Mucosa of descending colon (tissue), 3 donors: ENCODE results near the gene GOSR1. TPM values are rescaled to one million over a fixed set of nuclear protein-coding genes. Genes with fewer than 3 reads are reported as not detected.
"Not testable (repeated sequence)": the region's sequence is repeated elsewhere in the genome, so short reads cannot be mapped to it uniquely, and the experiment has no call there.

Source experiments
- ATAC-seq: fragments of 200-7000 bp; cut with Tn5 transposase; one replicate; pipeline ENCODE4 v1.9.1; 2020; ENCODE audit warnings: mild to moderate bottlenecking, moderate library complexity
- DNase-seq, 3 donors: peaks; one replicate each; pipeline ENCODE4 v3.0.0-alpha.2; 2020
- H3K36me3 ChIP-seq: fragments of 200-600 bp; one replicate; pipeline ENCODE4 v1.8.0; 2021; ENCODE audit warnings: low read depth, mild to moderate bottlenecking
- H3K4me1 ChIP-seq: fragments of 200-600 bp; one replicate; pipeline ENCODE4 v1.8.0; 2021; ENCODE audit warnings: low read depth, mild to moderate bottlenecking
- H3K4me3 ChIP-seq: fragments of 200-600 bp; one replicate; pipeline ENCODE4 v1.8.0; 2021; ENCODE audit warnings: mild to moderate bottlenecking
- H3K9me3 ChIP-seq: fragments of 200-600 bp; one replicate; pipeline ENCODE4 v1.8.0; 2021; ENCODE audit warnings: mild to moderate bottlenecking
- CTCF ChIP-seq: fragments of 200-600 bp; IDR thresholded peaks from one replicate; pipeline ENCODE4 v1.8.0; 2022; ENCODE audit warnings: antibody characterized with exemption, mild to moderate bottlenecking
- intact Hi-C, 2 donors: fragments of 100-400 bp; cut with DNase I in 1 of 2; cut with micrococcal nuclease in 1 of 2; formaldehyde crosslinking; loops; one replicate each; pipeline versions ENCODE4 v1.11.0 to v1.11.1; 2022; cut with DNase I, micrococcal nuclease
- total RNA-seq, 3 donors: library from RNA; stranded (reverse); fragmentation: NEBNext Ultra II Directional in 2 of 3; extraction: Animal tissue kit (Norgen Biotek cat#: 25700) in 2 of 3; gene quantifications; one replicate each; pipeline versions ENCODE4 v1.2.1 to v1.2.4, GENCODE V29; 2021 to 2023
- donor health status: DM: no; HTN: no; CAD: no; lungs with moderate emphysema.
- donor health status: DM: no; HTN: no; CAD: no.
- donor health status: DM: no; HTN: yes; CAD: no.

Gene GOSR1
- total RNA-seq, 3 donors from 2014 or later, result 52.6 to 55.7 (median 53.1) TPM

- no peak for ATAC-seq
- intact Hi-C loops, result no loop called here
- H3K9me3 ChIP-seq, result no peaks in the 10 kb centered on the region
- no peaks in the 10 kb centered on the region for H3K4me1 ChIP-seq
- no peak for DNase-seq
- TF ChIP-seq CTCF, result no peak
- no peak overlapping the region for H3K4me3 ChIP-seq
- no peaks in the 10 kb centered on the region for H3K36me3 ChIP-seq
Observed at GRCh38 chr17:30547778-30548573, 70.8 kb downstream of the GOSR1 start.

GRCh38 chr17:30549181-30549580, 72.0 kb downstream of the GOSR1 start:
- DNase-seq, ATAC-seq, H3K36me3 ChIP-seq: not testable (repeated sequence)

GRCh38 chr17:30549864-30550511, 72.8 kb downstream of the GOSR1 start:
- no peak for ATAC-seq
- Histone ChIP-seq H3K4me1 (no peaks in the 10 kb centered on the region), H3K4me3 (no peak overlapping the region), H3K9me3 (no peaks in the 10 kb centered on the region), H3K36me3 (no peaks in the 10 kb centered on the region)
- intact Hi-C loops, result no loop called here
- TF ChIP-seq CTCF, result no peak
- DNase-seq, result no peak

More at GRCh38 chr17:30549181-30549580, 72.0 kb downstream of the GOSR1 start:
- H3K9me3 ChIP-seq, H3K4me1 ChIP-seq, intact Hi-C loops, H3K4me3 ChIP-seq: not testable (repeated sequence)

- ATAC-seq (peak; percentile 67), DNase-seq (peak in 1 of 3 donors; percentile 24)
- Histone ChIP-seq H3K36me3 (no peaks in the 10 kb centered on the region), H3K4me1 (no peaks in the 10 kb centered on the region), H3K9me3 (no peaks in the 10 kb centered on the region), H3K4me3 (no peak overlapping the region)
- no peak for TF ChIP-seq CTCF
- intact Hi-C loops, result no loop called here
Observed at GRCh38 chr17:30550512-30551273, 73.5 kb downstream of the GOSR1 start.

- H3K4me1 ChIP-seq, intact Hi-C loops, ATAC-seq, DNase-seq, H3K36me3 ChIP-seq, H3K9me3 ChIP-seq, H3K4me3 ChIP-seq: not testable (repeated sequence)
Observed at GRCh38 chr17:30551274-30551995, 74.2 kb downstream of the GOSR1 start.

DNA sequence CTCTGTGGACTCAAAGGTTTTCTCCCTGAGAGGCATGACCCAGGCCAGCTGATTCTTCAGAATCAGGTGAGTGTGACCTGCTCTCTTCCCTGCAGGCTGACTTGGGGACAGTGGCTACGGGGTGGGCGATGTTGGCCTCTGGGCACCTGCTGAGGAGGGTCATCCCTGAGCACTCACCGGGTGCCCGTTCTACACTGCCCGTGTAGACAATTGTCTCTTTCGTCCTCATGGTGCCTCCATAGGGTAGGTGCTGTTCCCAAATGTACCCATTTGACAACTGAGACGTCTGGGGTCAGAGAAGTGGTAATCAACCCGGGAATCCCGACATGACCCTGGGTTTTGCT, 74.8 kb downstream of the GOSR1 start:
- TF ChIP-seq CTCF, result no peak
- no peaks in the 10 kb centered on the region for H3K36me3 ChIP-seq
- ATAC-seq, result no peak
- H3K4me3 ChIP-seq, result no peak overlapping the region
- DNase-seq, result no peak
- intact Hi-C loops, result no loop called here
- no peaks in the 10 kb centered on the region for H3K4me1 ChIP-seq
- H3K9me3 ChIP-seq, result no peaks in the 10 kb centered on the region
